ENCODE data around the gene PRRG2.

PRRG2 gene

GRCh38 chr19:49581007-49581508, at the start of gene PRRG2:
PRRG2 (plus strand) TSS chr19:49581316; CDS start chr19:49583220, 1,904 bp downstream.
- no peak for DNase-seq (ENCODE audit: low read depth)

- DNase-seq (ENCODE audit: low read depth): no peak
These were observed 47.3 kb upstream of the PRRG2 start for GRCh38 chr19:49533551-49534488.

GRCh38 chr19:49534632-49535385, 46.3 kb upstream of the PRRG2 start:
- no peak for DNase-seq (ENCODE audit: low read depth)

GRCh38 chr19:49536921-49537462, 44.1 kb upstream of the PRRG2 start:
- no peak for DNase-seq (ENCODE audit: low read depth)

- no peak for DNase-seq (ENCODE audit: low read depth)
These were observed 42.5 kb upstream of the PRRG2 start for GRCh38 chr19:49538643-49539042.

DNA sequence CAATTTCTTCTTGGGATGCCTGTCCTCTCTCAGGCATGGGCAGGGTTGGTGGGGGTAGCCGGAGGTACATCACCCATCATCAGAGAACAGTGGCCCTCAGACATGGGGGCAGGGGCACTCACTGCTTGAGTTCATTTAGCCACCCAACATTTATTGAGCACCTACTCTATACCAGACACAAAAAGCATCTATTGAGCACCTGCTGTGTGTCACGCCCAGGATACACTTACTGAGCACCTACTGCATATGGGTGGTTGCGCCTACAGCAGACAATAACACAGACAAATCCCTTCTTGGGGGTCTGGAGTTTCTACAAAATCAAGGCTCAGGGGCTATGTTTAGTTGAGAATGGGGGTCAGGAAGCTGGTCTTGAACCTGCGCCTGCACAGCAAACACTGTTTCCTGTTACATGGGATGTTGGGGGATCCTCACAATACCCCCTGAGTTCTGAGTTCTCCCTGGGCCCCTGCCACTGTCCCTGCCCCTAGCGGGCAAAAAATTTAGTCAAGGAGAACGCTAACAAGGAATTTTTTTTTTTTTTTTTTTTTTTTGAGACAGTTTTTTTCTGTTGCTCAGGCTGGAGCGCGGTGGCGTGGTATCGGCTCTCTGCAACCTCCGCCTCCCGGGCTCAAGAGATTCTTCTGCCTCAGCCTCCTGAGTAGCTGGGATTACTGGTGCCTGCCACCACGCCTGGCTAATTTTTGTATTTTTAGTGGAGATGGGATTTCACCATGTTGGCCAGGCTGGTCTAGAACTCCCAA, 41.7 kb upstream of the PRRG2 start:
- no peak for DNase-seq (ENCODE audit: low read depth)

DNA sequence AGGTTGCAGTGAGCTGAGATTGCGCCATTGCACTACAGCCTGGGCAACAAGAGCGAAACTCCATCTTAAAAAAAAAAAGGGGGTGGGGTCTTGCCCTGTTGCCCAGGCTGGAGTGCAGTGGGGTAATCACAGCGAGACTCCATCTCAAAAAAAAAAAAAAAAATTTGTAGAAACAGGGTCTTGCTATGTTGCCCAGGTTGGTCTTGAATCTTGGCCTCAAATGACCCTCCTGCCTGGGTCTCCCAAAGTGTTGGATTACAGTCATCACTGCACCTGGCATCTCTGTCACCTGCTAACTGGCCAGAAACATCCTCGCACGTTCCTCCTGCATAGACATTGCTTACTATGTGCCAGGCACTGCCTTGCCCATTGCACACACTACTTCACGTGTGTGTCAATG, 39.2 kb upstream of the PRRG2 start:
- no peak for DNase-seq (ENCODE audit: low read depth)

GRCh38 chr19:49542446-49542845, 38.7 kb upstream of the PRRG2 start:
- DNase-seq (ENCODE audit: low read depth): no peak

DNA sequence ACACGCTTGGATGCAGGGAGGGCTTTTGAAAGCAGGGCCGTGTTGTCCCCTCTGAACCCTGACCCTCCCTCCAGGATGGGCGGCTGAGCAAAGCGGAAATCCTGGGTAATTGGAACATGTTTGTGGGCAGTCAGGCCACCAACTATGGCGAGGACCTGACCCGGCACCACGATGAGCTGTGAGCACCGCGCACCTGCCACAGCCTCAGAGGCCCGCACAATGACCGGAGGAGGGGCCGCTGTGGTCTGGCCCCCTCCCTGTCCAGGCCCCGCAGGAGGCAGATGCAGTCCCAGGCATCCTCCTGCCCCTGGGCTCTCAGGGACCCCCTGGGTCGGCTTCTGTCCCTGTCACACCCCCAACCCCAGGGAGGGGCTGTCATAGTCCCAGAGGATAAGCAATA, 38.1 kb upstream of the PRRG2 start:
- no peak for DNase-seq (ENCODE audit: low read depth)

DNA sequence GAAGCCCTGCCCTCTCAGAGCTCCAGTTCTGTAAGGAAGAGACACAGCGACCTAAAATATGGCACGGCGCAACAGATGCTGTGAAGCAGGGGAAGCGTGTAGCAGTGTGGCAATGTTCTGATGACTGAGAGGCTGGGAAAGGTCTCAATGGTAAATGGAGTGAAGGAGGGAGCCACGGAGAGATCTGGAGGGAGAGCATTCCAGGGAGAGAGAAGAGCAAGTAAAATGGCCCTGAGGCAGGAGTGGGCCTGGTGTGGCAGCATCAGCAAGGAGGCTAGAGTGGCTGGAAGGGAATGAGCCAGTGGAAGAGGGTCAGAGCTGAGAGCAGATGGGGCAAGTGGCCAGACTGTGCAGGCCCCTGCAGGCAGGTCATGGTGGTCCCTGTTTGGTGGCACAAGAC, 37.0 kb upstream of the PRRG2 start:
- DNase-seq (ENCODE audit: low read depth): no peak

- peak; percentile 56 for DNase-seq (ENCODE audit: low read depth)
These were observed 34.1 kb upstream of the PRRG2 start for GRCh38 chr19:49546825-49547565.

- DNase-seq (ENCODE audit: low read depth): no peak
These were observed 32.1 kb upstream of the PRRG2 start for GRCh38 chr19:49549045-49549444.

- no peak for DNase-seq (ENCODE audit: low read depth)
These were observed 29.6 kb upstream of the PRRG2 start for GRCh38 chr19:49551531-49551930.

GRCh38 chr19:49552749-49553148, 28.4 kb upstream of the PRRG2 start:
- DNase-seq (ENCODE audit: low read depth): no peak

- no peak for DNase-seq (ENCODE audit: low read depth)
These were observed 27.5 kb upstream of the PRRG2 start for GRCh38 chr19:49553451-49554271.

DNA sequence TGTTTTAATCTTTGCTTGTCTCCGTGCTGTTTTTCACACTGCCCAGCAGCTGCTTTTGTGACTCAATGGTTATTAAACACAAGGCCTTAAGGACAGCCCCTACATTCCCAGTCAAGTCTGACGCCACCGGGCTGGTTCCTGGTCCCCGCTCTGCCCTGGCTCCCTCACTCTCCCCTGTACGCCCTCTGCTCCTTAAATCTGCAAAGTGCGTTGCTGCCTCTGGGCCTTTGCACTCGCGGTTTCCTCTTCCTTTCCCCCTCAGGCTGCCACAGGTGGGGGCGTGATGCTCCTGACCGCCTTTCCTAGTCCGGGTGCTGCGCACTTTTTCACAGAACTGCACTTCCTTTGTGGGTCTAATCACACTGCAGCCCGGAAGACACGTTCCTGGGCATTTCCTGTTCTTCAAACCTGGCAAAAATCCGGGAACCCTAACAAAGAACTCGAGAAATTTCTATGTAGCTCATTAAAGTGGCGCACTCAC, 26.4 kb upstream of the PRRG2 start:
- no peak for DNase-seq (ENCODE audit: low read depth)

DNA sequence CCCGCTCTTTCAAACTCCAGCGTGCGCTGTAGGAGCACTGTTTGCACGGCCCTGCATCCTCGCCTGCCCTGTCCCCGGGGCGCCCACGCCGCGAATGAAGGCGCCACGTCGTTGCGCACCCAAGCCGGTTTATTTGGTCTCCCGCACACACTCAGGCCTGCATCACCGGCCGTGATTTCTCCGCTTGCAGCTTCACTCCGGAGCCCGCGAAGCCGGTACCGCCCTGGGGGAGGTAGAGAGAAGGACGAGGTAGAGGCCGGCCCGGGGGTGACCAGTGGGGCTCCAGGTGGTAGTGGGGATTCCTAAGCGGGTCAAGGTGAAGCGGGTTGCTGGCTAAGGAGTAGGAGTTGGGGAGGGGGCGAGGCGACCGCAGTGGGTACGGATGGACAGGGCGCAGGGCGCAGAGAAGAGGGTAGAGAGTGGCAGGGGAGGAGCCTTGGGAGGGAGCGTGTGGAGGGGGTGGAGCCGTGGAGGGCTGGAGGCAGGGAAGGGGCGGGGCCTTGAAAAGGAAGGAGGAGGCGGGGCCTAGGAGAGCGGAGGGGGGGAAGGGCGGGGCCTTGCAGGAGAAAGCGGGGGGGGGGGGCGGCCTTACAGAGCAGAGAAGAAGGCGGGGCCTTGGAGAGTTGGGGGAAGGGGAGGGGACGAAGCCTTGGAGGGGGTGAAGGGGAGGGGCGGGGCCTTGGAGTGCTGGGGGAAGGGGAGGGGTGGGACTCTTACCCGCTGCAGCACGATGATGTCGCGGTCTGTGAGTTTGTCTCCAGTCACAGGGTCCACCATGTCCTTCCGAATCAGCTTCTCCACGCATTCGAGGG, 25.3 kb upstream of the PRRG2 start:
- DNase-seq (ENCODE audit: low read depth): peak; percentile 76

DNA sequence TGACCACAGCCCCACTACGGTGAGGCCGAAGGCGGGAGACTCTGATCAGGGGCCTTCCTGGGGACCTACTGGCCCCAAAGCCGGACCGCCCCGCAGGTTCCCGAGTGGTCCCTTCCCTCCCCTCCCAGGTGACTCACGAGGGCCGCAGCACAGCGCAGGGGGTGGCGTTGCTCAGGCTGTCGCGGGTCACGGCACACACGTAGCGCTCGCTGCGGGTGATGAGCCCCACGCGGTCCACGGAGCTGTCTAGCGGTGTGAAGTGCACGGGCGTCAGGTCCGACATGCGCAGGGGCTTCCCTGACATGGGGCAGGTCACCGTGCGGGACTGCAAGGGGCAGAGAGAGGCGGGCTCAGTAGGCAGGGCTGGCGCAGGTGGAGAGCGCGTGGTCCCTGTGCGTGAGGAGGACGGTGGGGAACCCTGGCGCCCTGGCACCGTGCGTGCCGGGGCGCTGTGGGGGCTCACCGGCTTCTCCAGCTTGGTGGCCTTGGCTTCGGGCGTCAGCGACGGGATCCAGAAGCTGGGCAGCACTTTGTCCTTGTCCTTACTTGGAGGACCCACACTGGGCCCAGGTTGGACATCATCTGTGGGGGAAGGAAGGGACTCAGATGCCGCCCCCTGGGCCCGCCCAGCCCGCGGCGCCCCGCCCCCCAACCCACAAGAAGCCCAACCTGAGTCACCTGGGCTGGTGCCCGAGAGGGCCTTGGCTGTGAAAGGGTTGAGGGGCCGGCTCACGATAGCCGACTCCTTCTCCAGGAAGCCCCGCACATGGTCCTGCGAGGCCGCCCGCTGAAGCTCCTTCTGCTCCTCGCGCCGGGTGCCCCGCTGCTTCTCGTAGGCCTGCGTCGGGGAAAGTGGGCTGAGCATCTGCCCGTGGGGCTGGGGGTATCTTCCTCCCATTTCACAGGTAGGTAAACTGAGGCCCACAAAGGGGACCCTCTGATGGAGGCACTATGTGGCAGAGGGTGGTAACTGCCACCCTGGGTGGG, 24.4 kb upstream of the PRRG2 start:
- DNase-seq (ENCODE audit: low read depth): no peak
